GM21528 (cell line): Measurements from ENCODE around the gene NOTCH1.

ENCODE experiments used
- ATAC-seq: cut with Tn5 transposase; IDR thresholded peaks from one replicate; pipeline ENCODE4 v1.9.1; 2021; ENCODE audit warnings: mild to moderate bottlenecking, moderate library complexity; ENCODE audit not compliant: unreplicated experiment, low FRiP score

The NOTCH1 gene

GRCh38 chr9:136492978-136493522, 52.8 kb downstream of the NOTCH1 start:
- no peak for ATAC-seq

- no peak for ATAC-seq
Observed at GRCh38 chr9:136489731-136490130, 56.1 kb downstream of the NOTCH1 start.

DNA sequence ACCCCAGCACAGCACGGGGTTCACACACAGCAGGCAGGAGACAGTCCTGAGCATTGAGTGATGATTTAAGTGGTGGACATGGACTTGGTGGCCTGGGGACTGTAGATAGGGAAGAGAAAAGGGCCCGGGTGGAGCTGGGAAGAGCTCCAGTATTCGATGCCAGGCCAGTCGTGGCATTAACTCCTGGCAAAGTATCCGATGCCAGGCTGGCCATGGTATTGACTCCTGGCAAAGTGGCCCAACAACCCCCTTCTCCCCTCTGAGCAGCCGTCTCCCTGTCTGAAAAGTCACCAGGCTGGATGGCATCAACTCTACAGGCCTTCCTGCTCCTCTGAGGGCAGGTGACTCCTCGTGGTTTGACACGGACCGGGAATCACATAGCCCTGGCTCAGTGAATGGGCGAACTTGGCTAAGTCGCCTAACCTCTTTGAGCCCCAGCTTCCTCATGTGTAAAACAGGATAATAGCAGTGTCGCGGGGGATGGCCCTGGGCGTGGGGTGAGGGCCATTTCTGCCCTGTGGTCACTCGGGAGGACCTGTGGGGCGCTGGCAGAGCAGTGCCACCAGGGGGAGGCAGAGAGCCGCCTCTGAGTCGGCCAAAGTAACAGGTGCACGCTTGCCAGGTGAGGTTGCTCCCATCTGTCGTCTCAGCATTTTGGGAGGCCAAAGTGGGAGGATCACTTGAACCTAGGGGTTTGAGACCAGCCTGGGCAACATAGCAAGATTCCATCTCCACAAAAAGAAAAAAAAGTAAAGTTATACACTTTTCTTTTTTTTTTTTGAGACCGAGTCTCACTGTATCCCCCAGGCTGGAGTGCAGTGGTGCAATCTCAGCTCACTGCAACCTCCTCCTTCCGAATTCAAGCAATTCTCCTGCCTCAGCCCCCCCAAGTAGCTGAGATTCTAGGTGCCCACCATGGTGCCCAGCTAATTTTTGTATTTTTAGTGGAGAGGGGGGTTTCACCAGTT, 57.3 kb downstream of the NOTCH1 start:
- ATAC-seq: no peak

DNA sequence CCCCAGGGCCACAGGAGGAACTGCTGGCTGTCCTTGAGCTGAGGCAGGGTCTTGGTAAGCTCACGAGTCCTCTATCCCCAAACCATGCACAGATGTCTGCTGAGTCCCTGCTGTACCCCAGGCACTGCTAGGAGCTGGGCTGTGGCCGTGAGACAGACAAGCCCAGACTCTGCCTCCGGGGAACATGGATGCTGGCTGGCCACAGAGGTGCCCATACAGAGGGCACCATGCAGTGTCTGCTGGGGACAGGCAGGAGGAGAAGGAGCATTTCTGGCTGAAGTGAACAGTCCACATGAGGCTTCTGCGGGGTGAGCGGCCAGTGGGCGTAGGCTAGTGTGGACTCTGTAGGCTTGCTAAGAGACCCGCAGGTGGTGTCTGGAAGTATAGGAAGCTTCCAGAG, 58.2 kb downstream of the NOTCH1 start:
- no peak for ATAC-seq

DNA sequence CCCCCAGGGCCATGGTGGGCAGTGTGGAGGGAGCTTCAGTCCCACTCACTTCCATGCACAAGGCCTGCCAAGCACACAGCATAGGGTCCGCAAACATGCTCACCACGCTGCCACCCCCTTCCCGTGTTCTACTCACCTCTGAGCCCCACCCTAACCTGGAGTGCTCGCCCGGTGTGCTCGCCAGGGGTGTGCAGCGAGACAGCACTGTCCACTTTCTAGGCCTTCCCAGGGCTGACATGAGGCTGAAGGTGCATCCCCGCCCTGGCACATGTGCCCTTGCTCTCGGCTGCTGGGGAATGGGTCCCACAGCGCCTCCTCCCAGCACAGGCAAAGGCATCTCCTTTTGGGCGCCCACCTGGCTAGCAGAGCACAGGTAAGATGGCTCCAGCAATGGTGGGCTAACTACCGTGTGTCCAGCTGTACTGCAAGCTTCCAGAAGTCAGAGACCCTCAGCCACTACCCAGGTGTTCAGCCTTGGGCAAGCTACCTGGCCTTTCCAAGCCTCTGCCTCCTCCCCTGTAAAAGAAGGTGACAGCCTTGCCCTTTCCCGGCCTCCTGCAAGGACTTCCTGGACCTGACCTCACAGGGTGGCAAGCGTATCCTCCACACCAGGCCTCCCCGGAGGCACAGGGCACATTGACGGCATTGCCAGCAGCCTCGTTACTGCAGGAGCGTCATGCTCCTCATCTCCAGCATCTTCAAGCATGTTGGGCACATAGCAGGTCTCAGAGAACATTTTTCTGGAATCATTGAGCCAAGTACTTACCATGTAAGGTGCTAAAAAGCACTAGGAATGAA, 58.8 kb downstream of the NOTCH1 start:
- ATAC-seq: no peak

DNA sequence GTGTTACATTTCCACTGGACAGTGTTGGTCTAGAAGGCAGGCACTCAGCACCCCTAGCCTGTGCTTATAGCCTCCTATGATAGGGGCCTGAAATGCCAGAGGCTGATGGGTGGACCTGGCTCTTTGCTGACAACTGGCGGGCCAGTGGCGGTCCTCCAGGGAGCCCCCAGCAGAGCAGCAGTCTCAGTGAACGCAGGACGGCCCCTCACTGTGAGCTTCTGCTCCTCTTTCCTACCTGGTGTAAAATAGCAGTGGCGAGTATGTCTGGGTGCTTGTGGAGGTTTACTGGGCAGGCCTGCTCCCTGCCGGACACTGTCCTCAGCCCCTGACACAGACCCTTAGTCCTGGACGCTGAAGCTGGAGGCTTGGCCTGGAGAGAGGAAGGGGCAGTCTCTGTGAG, 59.7 kb downstream of the NOTCH1 start:
- no peak for ATAC-seq

DNA sequence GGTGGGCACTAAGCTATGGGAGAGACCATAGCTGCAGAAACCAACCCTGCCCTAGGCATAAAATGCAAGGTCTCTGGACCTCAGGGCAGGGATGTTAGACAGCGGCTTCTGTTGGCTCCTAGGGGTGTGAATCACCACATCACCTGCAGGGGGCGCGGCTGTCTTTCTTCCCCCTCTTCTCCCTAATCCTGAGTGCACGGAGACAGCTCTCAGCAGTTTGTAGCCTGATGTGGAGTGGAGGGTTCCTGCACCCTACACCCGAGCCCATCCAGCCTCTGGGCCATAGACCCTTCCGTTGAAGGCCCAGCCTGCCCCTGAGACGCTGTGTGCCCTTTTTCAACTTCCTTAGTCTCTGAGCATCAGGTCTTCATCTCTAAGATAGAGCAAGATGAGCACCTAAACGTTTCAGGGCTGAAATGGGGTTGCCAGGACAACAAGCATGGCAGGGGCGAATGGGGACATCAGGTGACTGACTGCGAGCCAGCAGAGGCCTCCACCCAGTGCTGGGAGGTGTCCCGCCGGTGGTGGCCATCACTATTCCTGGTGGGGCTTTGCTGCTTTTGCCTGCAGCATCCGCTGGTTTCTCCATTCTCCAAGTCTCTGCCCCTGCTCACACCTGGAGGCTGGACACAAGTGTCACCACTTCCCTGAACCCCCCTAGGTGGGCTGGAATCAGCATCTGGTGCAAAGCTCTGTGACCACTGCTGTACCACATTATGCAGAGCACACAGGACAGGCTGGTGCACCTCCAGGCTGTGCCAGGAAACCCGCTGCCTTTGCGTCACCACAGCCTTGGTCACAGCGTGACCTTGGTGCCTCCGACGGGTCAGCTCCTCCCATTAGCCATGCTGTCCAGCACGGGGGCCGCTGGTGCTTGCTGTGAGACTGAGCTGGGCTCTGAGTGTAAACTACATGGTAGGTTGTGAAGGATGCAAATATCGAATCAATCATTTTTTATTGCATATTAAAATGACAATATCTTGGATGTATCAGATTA, 60.5 kb downstream of the NOTCH1 start:
- no peak for ATAC-seq

DNA sequence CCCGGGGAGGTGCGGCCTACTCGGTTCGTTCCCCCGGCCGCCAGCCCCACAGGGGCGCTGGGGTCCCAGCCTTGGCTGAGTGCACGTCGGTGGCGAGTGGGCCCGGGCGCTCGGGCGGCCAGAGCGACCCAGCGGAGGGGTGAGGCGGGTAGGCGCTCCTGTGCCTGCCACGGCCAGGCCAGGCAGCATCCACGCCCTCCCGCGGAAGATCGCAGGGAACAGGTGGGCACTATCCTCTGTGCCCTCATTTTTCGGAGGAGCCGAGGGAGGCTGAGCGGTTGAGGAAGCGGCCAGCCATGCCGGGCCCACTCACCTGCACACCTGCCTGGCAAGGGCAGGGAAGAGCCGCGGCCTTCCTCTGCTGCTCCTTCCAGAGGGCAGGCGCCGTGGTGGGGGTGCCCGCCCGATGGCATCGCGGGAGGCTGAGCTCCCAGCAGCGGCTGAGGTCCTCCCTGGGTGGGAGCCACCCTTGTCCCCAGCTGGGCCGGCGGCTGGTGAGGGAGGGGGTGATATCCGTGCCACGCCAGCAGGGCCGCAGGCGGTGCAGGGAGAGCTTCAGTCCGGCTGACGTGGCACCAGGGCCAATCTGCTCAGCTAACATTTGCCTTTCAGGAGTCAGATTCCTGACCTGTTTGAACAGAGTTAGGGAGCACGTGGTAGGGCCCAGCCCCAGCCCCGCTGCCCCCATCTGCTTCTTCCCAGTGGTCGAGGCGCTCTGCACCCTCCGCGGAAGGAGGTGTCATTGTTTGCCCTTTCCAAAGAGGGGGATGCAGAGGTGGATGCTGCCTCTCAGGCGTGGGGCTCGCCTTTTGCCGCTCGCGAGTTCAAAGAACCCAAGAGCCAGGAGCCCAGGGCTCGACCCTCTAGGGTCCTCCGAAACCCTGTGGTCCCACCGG, 61.4 kb downstream of the NOTCH1 start:
- ATAC-seq: no peak

- ATAC-seq: peak; percentile 58
Observed at GRCh38 chr9:136483589-136484152, 62.2 kb downstream of the NOTCH1 start.

DNA sequence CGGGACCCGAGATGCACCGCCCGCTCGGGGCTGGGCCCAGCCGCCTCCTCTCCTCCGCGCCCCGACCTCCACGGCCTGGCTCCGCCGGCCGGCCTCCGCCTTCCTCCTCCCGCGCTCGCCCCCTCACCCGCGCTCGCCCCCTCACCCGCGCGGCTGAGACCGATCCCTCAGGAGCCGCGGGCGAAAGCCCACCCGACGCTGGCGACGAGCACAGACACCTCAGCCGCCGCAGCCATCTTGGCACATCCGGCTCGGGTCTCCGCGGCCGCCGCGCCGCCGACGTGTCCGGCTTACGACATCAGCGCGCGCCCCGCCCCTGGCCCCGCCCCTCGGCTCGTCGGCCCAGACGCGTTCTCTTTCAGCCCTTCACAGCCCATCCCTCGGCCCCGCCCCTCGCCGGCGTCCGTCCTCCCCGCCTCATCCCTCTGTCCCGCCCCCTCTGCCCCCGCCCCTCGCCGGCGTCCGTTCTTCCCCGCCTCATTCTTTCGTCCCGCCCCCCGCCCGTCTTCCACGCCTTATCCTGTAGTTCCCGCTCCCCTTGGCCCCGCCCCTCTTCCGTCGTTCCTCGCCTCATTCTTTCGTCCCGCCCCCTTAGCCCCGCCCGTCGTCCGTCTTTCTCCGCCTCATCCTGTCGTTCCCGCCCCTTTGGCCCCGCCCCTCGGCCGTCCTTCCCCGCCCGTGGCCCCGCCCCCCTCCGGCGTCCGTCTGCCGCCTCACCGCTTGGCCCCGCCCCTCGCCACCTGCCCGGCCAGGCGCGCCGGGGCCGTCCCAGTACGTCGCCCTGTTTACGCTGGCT, 62.9 kb downstream of the NOTCH1 start, which contains the start of gene SEC16A:
Gene SEC16A, minus strand, starts transcription at position 248 of the 796 bp plus-strand sequence. CDS start 5,425 bp downstream, outside the sequence.
- peak; percentile 61 for ATAC-seq

- no peak for ATAC-seq
Observed at GRCh38 chr9:136482046-136482792, 63.6 kb downstream of the NOTCH1 start.

- no peak for ATAC-seq
Observed at GRCh38 chr9:136481558-136481957, 64.3 kb downstream of the NOTCH1 start.

DNA sequence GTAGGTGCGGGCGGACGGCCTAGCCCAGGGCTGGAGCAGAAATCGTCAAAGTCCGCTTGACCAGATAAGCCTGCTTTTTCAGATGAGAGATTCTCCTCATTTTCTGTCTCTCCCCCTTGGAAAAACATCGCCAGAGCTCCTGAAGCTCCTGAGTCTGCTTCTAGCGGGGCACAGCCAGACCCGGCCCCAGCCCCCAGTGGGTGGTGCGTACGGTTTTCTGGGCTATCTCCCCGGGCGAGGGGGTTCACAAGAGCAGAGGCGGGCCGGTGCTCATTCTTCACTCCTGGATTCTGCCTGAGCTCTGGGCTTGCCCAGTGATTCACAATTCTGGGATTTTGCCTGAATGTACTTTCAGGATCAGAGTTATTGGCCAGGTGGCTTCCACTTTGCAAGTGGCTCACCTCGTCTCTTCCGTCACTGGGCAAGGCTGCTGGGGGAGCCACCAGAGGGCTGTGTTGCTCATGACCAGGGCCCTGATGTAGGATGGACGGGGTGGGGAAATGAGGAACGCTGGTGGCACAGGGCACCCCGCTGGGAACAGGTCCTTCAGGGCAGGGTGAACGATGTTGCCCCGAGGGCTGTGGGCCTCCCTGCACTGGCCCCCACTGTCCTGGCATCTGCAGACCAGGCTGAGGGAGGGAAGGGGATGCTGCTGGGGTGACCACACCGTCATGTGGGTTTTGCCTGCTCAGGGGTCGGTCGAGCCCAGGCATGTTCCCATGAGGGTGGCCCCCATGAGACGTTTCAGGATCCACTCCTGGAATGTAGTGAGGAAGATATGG, 69.3 kb downstream of the NOTCH1 start:
- no peak for ATAC-seq

DNA sequence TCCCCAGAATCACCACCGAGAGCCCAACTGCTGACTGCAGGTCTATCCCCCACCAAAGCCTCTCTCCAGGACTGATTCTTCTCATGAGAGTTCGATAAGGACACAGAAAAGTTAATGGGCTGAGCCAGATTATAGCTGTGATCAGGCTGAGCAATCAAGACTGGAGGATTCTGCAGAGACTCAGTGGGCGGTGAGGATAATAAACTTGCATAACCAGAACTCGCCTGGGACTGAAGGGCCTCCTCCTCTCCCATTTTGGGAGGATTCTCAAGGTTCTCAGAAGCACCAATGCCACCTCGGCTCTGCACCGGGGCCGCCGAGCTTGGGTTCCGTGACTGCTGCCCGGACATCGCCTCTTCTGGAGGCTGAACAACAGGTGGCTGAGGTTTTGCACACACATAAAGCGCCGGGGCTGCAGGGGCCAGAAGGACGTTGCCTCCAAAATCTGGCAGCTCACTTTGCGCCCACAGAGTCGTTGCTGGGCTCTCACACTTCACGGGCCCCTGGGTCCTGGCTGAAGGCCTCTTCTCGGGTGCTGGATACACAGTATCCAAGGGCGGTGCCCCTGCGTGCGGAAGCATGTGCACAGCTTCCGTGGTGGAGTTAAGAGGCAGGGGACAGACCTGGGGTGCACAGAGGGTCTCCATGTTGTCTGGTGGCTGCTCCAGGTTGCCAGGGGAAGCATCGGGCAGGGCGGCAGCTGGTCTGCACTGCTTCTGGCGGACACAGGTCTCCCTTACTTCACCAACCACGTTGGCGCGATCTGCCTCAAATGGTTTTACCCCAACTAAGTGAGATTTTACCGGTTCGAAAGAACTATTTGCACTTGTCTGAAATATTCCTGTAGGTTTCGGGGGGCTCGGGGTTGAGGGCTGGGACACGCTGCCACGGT, 70.6 kb downstream of the NOTCH1 start:
- ATAC-seq: no peak

GRCh38 chr9:136474021-136474640, 71.7 kb downstream of the NOTCH1 start:
- ATAC-seq: no peak
